Right lobe of liver (tissue), 6 donors: ENCODE results near the gene TNS3. TPM values are rescaled to one million over a fixed set of nuclear protein-coding genes. Genes with fewer than 3 reads are reported as not detected.

Experiments
- ATAC-seq, 4 donors: fragments of 200-7000 bp; cut with Tn5 transposase; one replicate each; pipeline ENCODE4 v1.9.1; 2020; ENCODE audit warnings: mild to moderate bottlenecking in 4 of 4, moderate library complexity in 4 of 4
- DNase-seq, 3 donors: peaks; one replicate each; pipeline ENCODE4 v3.0.0-alpha.2; 2020
- H3K27ac ChIP-seq, 3 donors: fragments of 200-600 bp; one replicate each; pipeline ENCODE4 v1.8.0; 2022
- H3K27me3 ChIP-seq, 2 donors: fragments of 200-600 bp; one replicate each; pipeline ENCODE4 v1.8.0; 2022
- H3K36me3 ChIP-seq, 4 donors: fragments of 200-600 bp; sonication (generic) in 1 of 4; one replicate each; pipeline versions ENCODE4 v1.5.1 to v1.8.0; 2017 to 2022; ENCODE audit warnings: control low read depth in 1 of 4
- H3K4me1 ChIP-seq, 4 donors: fragments of 200-600 bp; sonication (generic) in 1 of 4; one replicate each; pipeline versions ENCODE4 v1.5.1 to v1.8.0; 2017 to 2022; ENCODE audit warnings: control low read depth in 1 of 4
- H3K4me3 ChIP-seq, 3 donors: fragments of 200-600 bp; one replicate each; pipeline ENCODE4 v1.8.0; 2022
- H3K9me3 ChIP-seq, 4 donors: fragments of 200-600 bp; sonication (generic) in 1 of 4; one replicate each; pipeline versions ENCODE4 v1.5.1 to v1.8.0; 2017 to 2022; ENCODE audit warnings: control low read depth in 1 of 4
- CTCF ChIP-seq, 4 donors: fragments of 200-600 bp in 3 of 4; fragments of 450-650 bp in 1 of 4; IDR thresholded peaks; one replicate each; pipeline versions ENCODE4 v1.5.1 to v1.8.0; 2016 to 2022; ENCODE audit warnings: antibody characterized with exemption in 4 of 4, mild to moderate bottlenecking in 2 of 4
- POLR2A ChIP-seq: fragments of 450-650 bp; IDR thresholded peaks from one replicate; pipeline ENCODE4 v1.6.1; 2017; ENCODE audit warnings: antibody characterized with exemption, mild to moderate bottlenecking
- WGBS: methylation state at CpG from one replicate; pipeline ENCODE4 v1.1.6; 2018; ENCODE audit warnings: low coverage, low lambda C conversion rate; ENCODE audit not compliant: insufficient coverage; ENCODE audit errors: missing lambda C conversion rate; 5-methylcytosine and 5-hydroxymethylcytosine counted together
- intact Hi-C, 2 donors: fragments of 100-400 bp; cut with DNase I; formaldehyde crosslinking; loops; one replicate each; pipeline versions ENCODE4 v1.11.2 to v1.14.1; 2022
- total RNA-seq, 6 experiments: library from RNA; depleted of rRNA in 2 of 6; stranded (reverse); fragments of >200 nt in 2 of 6; fragmentation: NEBNext Ultra II Directional in 3 of 6; extraction: Animal tissue kit (Norgen Biotek cat#: 25700) in 3 of 6; gene quantifications; one replicate each; pipeline versions ENCODE4 v1.1.0 to v1.2.4, GENCODE V29; 2016 to 2023
- donor health status: DM: no; HTN: yes; CAD: no.
- donor health status: DM: no; HTN: no; CAD: no.
- donor health status: DM: no; HTN: no; CAD: no.
- donor health status: DM: no; HTN: yes; CAD: no.
- donor health status: DM: no; HTN: yes; CAD: no.

TNS3 gene
- total RNA-seq, 6 experiments from 2014 or later, result 51.2 to 95.0 (median 58.4) TPM

- Histone ChIP-seq H3K4me1 (no peaks in the 10 kb centered on the region), H3K27me3 (no peaks in the 10 kb centered on the region), H3K9me3 (no peaks in the 10 kb centered on the region), H3K4me3 (no peak overlapping the region), H3K27ac (no peak overlapping the region), H3K36me3 (peaks cover 0 to 37% (median 17%) of the 10 kb centered on the region in 4 donors)
- ATAC-seq, result no peak
- intact Hi-C loops, result no loop called here
- no peak for TF ChIP-seq CTCF (IDR thresholded peaks at IDR 0.05)
- no peak for TF ChIP-seq POLR2A
- 96% methylated on average over 11 of the region's 16 CpGs for WGBS
- peak in 1 of 3 donors; percentile 17 for DNase-seq
These were observed 192.6 kb downstream of the TNS3 start for GRCh38 chr7:47389171-47389922.

GRCh38 chr7:47387506-47387905 is 194.4 kb downstream of the TNS3 start:
- peaks cover 0 to 20% (median 9%) of the 10 kb centered on the region in 4 donors for H3K36me3 ChIP-seq
- no peaks in the 10 kb centered on the region for H3K9me3 ChIP-seq
- no peak overlapping the region for H3K27ac ChIP-seq
- ATAC-seq, result no peak
- TF ChIP-seq CTCF (IDR thresholded peaks at IDR 0.05), result no peak
- TF ChIP-seq POLR2A, result no peak
- intact Hi-C loops, result no loop called here
- no peak overlapping the region for H3K4me3 ChIP-seq
- H3K4me1 ChIP-seq, result no peaks in the 10 kb centered on the region
- peak in 1 of 3 donors; percentile 17 for DNase-seq
- 65% methylated on average over 4 of the region's 5 CpGs for WGBS
- no peaks in the 10 kb centered on the region for H3K27me3 ChIP-seq

GRCh38 chr7:47386273-47386835 is 195.6 kb downstream of the TNS3 start:
- no peak for ATAC-seq

GRCh38 chr7:47385536-47386125 is 196.3 kb downstream of the TNS3 start:
- DNase-seq (no peak), ATAC-seq (no peak)
- no peak overlapping the region for H3K4me3 ChIP-seq
- intact Hi-C loops, result no loop called here
- no peaks in the 10 kb centered on the region for H3K27me3 ChIP-seq
- no peak overlapping the region for H3K27ac ChIP-seq
- peaks cover 0 to 6% (median 2%) of the 10 kb centered on the region in 4 donors for H3K36me3 ChIP-seq
- no peaks in the 10 kb centered on the region for H3K9me3 ChIP-seq
- 77% methylated on average over 10 of the region's 10 CpGs for WGBS
- no peak for TF ChIP-seq POLR2A
- H3K4me1 ChIP-seq, result peaks cover 0 to 4% (median 0%) of the 10 kb centered on the region in 4 donors

More at GRCh38 chr7:47386273-47386835, 195.6 kb downstream of the TNS3 start:
- TF ChIP-seq POLR2A, result no peak
- TF ChIP-seq CTCF (IDR thresholded peaks at IDR 0.05), result no peak
- no peak overlapping the region for H3K4me3 ChIP-seq
- H3K4me1 ChIP-seq, result no peaks in the 10 kb centered on the region
- no peaks in the 10 kb centered on the region for H3K27me3 ChIP-seq
- 86% methylated on average over 12 of the region's 14 CpGs for WGBS
- H3K27ac ChIP-seq, result no peak overlapping the region
- no peaks in the 10 kb centered on the region for H3K9me3 ChIP-seq
- intact Hi-C loops, result no loop called here
- peak in 1 of 3 donors; percentile 12 for DNase-seq
- peaks cover 0 to 13% (median 7%) of the 10 kb centered on the region in 4 donors for H3K36me3 ChIP-seq
